Endothelial cell of umbilical vein (primary cell): ENCODE results near the gene DHX34. TPM values are rescaled to one million over a fixed set of nuclear protein-coding genes. Genes with fewer than 3 reads are reported as not detected.

Experiments
- BruUV-seq: library from RNA; stranded (reverse); fragments of 400-500 nt; replicated peaks from 2 replicates; lab custom pipeline; 2021; lab: Mats Ljungman, UMichigan
- CTCF ChIA-PET: fragments of 300-600, 350-600 bp; sonication (Branson Sonifier 250); formaldehyde crosslinking; loops from one replicate; lab custom pipeline; 2021; ENCODE audit warnings: antibody characterized with exemption, inconsistent platforms; lab: Charles Lee
- POLR2A ChIA-PET: fragments of 300-600, 350-600 bp; sonication (Branson Sonifier 250); formaldehyde crosslinking; loops from one replicate; lab custom pipeline; 2021; ENCODE audit warnings: antibody characterized with exemption, inconsistent platforms; lab: Charles Lee
- DNase-seq: peaks from one replicate; pipeline ENCODE4 v3.0.0-alpha.2; 2011; ENCODE audit warnings: low read depth, low spot score
- FAIRE-seq: peaks from 2 replicates; lab custom pipeline; 2011; peaks lifted over from hg19 to GRCh38; lab: Jason Lieb, UNC
- H2AFZ ChIP-seq: 2 replicates; pipeline ENCODE4 v1.6.0; 2012; ENCODE audit warnings: low read depth, low read length, control low read depth, inconsistent platforms
- H3K27ac ChIP-seq: 2 replicates; pipeline ENCODE4 v1.5.1; 2011; ENCODE audit warnings: low read depth, mild to moderate bottlenecking, control low read depth, low read length, moderate library complexity; ENCODE audit not compliant: insufficient read depth
- H3K27me3 ChIP-seq, 2 experiments: 2 replicates each; pipeline versions ENCODE4 v1.6.0 to v1.6.1; 2011; ENCODE audit warnings: low read length in 2 of 2, mixed read lengths in 1 of 2; ENCODE audit not compliant: control insufficient read depth in 2 of 2, insufficient read depth in 2 of 2
- H3K36me3 ChIP-seq, 2 experiments: 2 replicates in 1 of 2; 3 replicates in 1 of 2; pipeline ENCODE4 v1.5.1; 2011; ENCODE audit warnings: low read length in 2 of 2, mild to moderate bottlenecking in 1 of 2, moderate library complexity in 1 of 2; ENCODE audit not compliant: control insufficient read depth in 2 of 2, insufficient read depth in 2 of 2; ENCODE audit errors: extremely low read depth in 1 of 2
- H3K4me1 ChIP-seq: 3 replicates; pipeline ENCODE4 v1.5.1; 2011; ENCODE audit warnings: mild to moderate bottlenecking, low read length; ENCODE audit not compliant: control insufficient read depth, insufficient read depth; ENCODE audit errors: extremely low read depth
- H3K4me2 ChIP-seq: 2 replicates; pipeline ENCODE4 v1.6.1; 2011; ENCODE audit warnings: low read length, control low read depth, mixed read lengths; ENCODE audit not compliant: insufficient read depth
- H3K4me3 ChIP-seq, 3 experiments: fragments of 200-600 bp in 1 of 3; sonication (generic), shearing (Covaris generic) in 1 of 3; replicated peaks in 1 of 3; 2 replicates each; pipeline ENCODE4 v1.5.1; 2011 to 2016; ENCODE audit warnings: control low read depth in 3 of 3, low read length in 3 of 3, mild to moderate bottlenecking in 2 of 3, inconsistent platforms in 1 of 3, low read depth in 1 of 3, moderate library complexity in 1 of 3; ENCODE audit not compliant: insufficient read depth in 1 of 3
- H3K79me2 ChIP-seq: 2 replicates; pipeline ENCODE4 v1.6.0; 2012; ENCODE audit warnings: low read length, inconsistent platforms; ENCODE audit not compliant: control insufficient read depth, insufficient read depth
- H3K9ac ChIP-seq: replicated peaks from 2 replicates; pipeline ENCODE3; 2011; ENCODE audit warnings: low read length, control low read depth; ENCODE audit not compliant: insufficient read depth; ENCODE audit errors: extremely low read depth
- H3K9me1 ChIP-seq: replicated peaks from 3 replicates; pipeline ENCODE4 v1.6.0; 2011; ENCODE audit warnings: mild to moderate bottlenecking, low read length; ENCODE audit not compliant: control insufficient read depth, insufficient read depth; ENCODE audit errors: extremely low read depth
- H3K9me3 ChIP-seq: replicated peaks from 2 replicates; pipeline ENCODE4 v1.5.1; 2012; ENCODE audit warnings: low read length, inconsistent platforms; ENCODE audit not compliant: control insufficient read depth, insufficient read depth
- H4K20me1 ChIP-seq: replicated peaks from 2 replicates; pipeline ENCODE3; 2011; ENCODE audit warnings: mild to moderate bottlenecking, low read length; ENCODE audit not compliant: control insufficient read depth, insufficient read depth; ENCODE audit errors: extremely low read depth
- CTCF ChIP-seq, 2 donors: IDR thresholded peaks; 1 replicate in 1 of 2; 2 replicates in 1 of 2; pipeline ENCODE4 v1.5.1; 2011; ENCODE audit warnings: low read length in 2 of 2, mild to moderate bottlenecking in 2 of 2, moderate library complexity in 2 of 2, control low read depth in 1 of 2, inconsistent platforms in 1 of 2, low read depth in 1 of 2; ENCODE audit not compliant: insufficient read depth in 1 of 2; ENCODE audit errors: extremely low read depth in 1 of 2
- EZH2 ChIP-seq: IDR thresholded peaks from 2 replicates; pipeline ENCODE4 v1.6.1; 2012; ENCODE audit warnings: borderline replicate concordance, low read depth, mild to moderate bottlenecking, moderate library complexity, low read length, inconsistent platforms; ENCODE audit not compliant: severe bottlenecking
- FOS ChIP-seq: IDR thresholded peaks from 2 replicates; pipeline ENCODE4 v1.6.1; 2011; ENCODE audit warnings: mild to moderate bottlenecking, low read length, moderate library complexity, borderline replicate concordance; ENCODE audit not compliant: insufficient read depth
- GATA2 ChIP-seq: IDR thresholded peaks from 2 replicates; pipeline ENCODE4 v1.7.0; 2011; ENCODE audit warnings: low read depth, mild to moderate bottlenecking, moderate library complexity, mixed read lengths, low read length; ENCODE audit not compliant: insufficient read length, insufficient read depth
- JUN ChIP-seq: IDR thresholded peaks from 2 replicates; pipeline ENCODE4 v1.6.1; 2011; ENCODE audit warnings: borderline replicate concordance, low read depth; ENCODE audit not compliant: insufficient read length, insufficient read depth
- MAX ChIP-seq: IDR thresholded peaks from 2 replicates; pipeline ENCODE4 v1.6.1; 2011; ENCODE audit not compliant: insufficient read depth, insufficient read length
- MYC ChIP-seq: IDR thresholded peaks from one replicate; pipeline ENCODE4 v1.6.1; 2011; ENCODE audit warnings: mild to moderate bottlenecking, low read depth, low read length
- POLR2A ChIP-seq: IDR thresholded peaks from 2 replicates; pipeline ENCODE4 v1.6.1; 2012; ENCODE audit warnings: low read depth, mild to moderate bottlenecking, control low read depth, low read length
- POLR2AphosphoS5 ChIP-seq: IDR thresholded peaks from 2 replicates; pipeline ENCODE4 v1.6.1; 2012; ENCODE audit warnings: low read depth, mild to moderate bottlenecking, control low read depth, low read length, moderate library complexity; ENCODE audit not compliant: insufficient read depth
- dilution Hi-C: fragments of 300-500 bp; cut with MboI; formaldehyde crosslinking; loops from one replicate; pipeline ENCODE4 v1.15.0; 2019; ENCODE audit warnings: low sequenced_read_pairs; ENCODE audit not compliant: extremely low pct_ligation_motif_present
- intact Hi-C: fragments of 100-400 bp; cut with micrococcal nuclease; formaldehyde crosslinking; loops from one replicate; pipeline ENCODE4 v1.10.0; 2022
- polyA plus RNA-seq, 4 experiments: library from polyadenylated mRNA; depleted of rRNA in 3 of 4; stranded (reverse) in 3 of 4; unstranded in 1 of 4; fragments of >200 nt; gene quantifications; 2 replicates each; pipeline versions ENCODE4 v1.2.1 to v1.2.3, GENCODE V29; 2011 to 2012; ENCODE audit warnings: missing spikeins in 1 of 4
- total RNA-seq: library from RNA; stranded (reverse); gene quantifications from 2 replicates; pipeline ENCODE4 v1.2.3, GENCODE V29; 2021

The DHX34 gene
- total and polyA plus RNA-seq, 2 donors (not counting 3 experiments of a cell fraction or from before 2014, with no cell fraction given), result 12.8 to 20.7 TPM

GRCh38 chr19:47323409-47323808 is 25.7 kb upstream of the DHX34 start:
- DNase-seq (no peak), FAIRE-seq (no peak)
- intact Hi-C loops (no loop called here), dilution Hi-C loops (no loop called here)
- H3K27ac ChIP-seq, result no peak overlapping the region
- H3K9me1 ChIP-seq, result no peaks in the 10 kb centered on the region
- H3K9ac ChIP-seq, result no peak overlapping the region
- H2AFZ ChIP-seq, result no peak overlapping the region
- no peak overlapping the region for H3K4me3 ChIP-seq
- ChIA-PET CTCF (interaction anchor here (1.0 to 3.7 kb wide), 5 partner anchors 10 to 25 kb away, joined by 3 to 13 read pairs (median 3); partner anchors contain the start of gene DHX34), POLR2A (no interaction called here)
- no peak overlapping the region for H3K4me2 ChIP-seq
- peaks cover 0 to 4% of the 10 kb centered on the region in 2 experiments for H3K27me3 ChIP-seq
- BruUV-seq, result no TSS peak
- H3K79me2 ChIP-seq, result no peaks in the 10 kb centered on the region
- TF ChIP-seq MYC (no peak), JUN (no peak), POLR2A (no peak), CTCF (IDR thresholded peaks at IDR 0.05; ENCODE audit: extremely low read depth in 1 of 2, insufficient read depth in 1 of 2, low read depth in 1 of 2, low read length in 2 of 2) (no peak), GATA2 (no peak), FOS (no peak), EZH2 (no peak), MAX (no peak), POLR2AphosphoS5 (no peak)
- H3K4me1 ChIP-seq, result peaks cover 7% of the 10 kb centered on the region
- H4K20me1 ChIP-seq, result no peaks in the 10 kb centered on the region
- no peaks in the 10 kb centered on the region for H3K36me3 ChIP-seq
- no peaks in the 10 kb centered on the region for H3K9me3 ChIP-seq
